DMS114 treated with DMSO at 0.1 percent for 48 hours (cell line): ENCODE results near the gene GNG14.
"Not testable (repeated sequence)": the region's sequence is repeated elsewhere in the genome, so short reads cannot be mapped to it uniquely, and the experiment has no call there.

Source experiments
- DNase-seq: peaks from one replicate; lab custom pipeline; 2025; ENCODE audit not compliant: unreplicated experiment; lab: John Stamatoyannopoulos, UW

GNG14 gene

GRCh38 chr19:12695096-12695495, 7.3 kb downstream of the GNG14 start:
- DNase-seq: no peak

DNA sequence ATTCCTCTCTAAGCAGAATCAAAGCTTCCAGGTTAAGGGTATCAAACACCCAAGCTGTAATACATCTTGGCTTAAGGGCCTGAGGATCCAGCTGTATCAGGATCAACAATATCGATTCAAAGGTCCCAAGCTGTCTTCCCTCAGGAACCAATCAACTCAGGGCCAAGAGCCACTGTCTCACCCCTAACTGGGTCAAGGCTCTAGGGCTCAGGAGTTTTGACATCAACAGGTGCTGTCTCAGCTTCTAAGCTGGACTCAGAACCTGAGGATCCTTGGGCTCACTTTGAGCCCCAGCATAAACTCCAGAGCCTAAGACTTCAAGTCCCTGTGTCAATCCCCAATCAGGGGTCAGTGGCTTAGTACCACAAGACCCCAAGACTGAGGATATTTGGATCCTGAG, 7.7 kb downstream of the GNG14 start:
- no peak for DNase-seq

GRCh38 chr19:12695997-12696365, 8.2 kb downstream of the GNG14 start:
- DNase-seq: no peak

DNA sequence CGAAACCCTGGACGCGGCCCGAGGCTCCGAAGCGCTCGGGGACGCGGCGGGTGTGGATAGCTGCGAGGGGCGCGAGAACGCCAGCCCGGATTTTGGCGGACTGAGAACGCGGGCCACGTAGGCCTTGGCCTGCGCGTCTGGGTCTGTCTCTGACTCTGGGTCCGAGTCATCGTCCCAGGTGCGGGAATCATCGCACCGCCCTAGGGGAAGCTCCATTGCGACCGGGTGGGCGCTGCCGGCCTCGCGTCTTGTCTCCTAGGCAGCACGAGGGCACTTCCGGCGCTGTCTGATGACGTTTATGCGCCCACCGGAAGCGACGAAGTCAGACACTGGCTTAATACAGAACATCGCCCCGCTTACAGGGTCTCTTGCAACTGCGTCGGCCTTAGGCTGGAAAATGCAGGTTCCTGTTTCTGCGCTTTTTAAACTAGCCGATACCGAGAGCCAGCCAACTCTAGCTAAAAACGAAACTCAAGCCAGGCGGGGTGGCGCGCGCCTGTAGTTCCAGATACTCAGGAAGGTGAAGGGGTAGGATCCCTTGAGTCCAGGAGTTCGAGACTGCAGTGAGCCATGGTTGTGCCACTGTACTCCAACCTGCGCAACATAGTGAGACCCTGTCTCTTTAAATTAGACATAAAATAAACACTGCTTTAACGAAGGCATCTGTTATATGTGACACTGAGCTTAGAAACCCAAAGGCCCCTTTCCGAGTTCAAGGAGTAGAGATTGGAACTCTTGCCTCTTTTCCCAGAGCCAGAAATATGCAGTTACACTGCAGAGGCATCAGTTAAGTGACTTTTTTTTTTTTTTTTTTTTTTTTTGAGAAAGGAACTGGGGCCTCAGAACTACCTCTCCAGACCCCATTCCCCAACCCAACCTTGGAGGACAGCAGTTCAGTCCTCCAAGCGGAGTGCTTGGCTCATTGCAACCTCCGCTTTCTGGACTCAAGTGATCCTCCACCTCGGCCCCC, 8.9 kb downstream of the GNG14 start, which contains the start of gene FBXW9:
Gene FBXW9, minus strand, starts transcription at position 266 of the 970 bp plus-strand sequence. Its CDS starts 50 bp downstream, at position 216.
- DNase-seq: peak; percentile 68

- not testable (repeated sequence) for DNase-seq
These were observed 9.6 kb downstream of the GNG14 start for GRCh38 chr19:12697425-12697824.

- DNase-seq: no peak
These were observed 10.3 kb downstream of the GNG14 start for GRCh38 chr19:12698138-12698537.

GRCh38 chr19:12701596-12702282, 13.9 kb downstream of the GNG14 start:
- no peak for DNase-seq

DNA sequence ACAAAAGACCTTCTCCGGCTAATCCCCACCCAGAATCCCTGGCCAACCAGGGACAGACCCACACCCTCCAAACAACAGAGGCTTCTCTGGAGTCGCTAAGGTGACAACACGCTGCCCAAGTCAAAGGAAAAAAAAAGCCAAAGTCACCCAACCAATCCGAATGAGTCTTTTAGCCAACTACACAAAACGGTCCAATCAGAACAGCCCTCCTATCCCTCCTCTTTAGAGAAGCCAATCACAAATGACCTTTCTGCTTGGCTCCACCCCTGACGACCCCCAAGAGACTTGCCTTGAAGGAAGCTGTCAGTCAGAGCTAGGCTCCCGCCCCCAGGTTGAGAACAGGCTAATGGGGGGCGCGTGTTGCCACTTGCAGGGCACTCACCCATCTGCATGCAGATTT, 15.2 kb downstream of the GNG14 start:
- DNase-seq: peak; percentile 32

DNA sequence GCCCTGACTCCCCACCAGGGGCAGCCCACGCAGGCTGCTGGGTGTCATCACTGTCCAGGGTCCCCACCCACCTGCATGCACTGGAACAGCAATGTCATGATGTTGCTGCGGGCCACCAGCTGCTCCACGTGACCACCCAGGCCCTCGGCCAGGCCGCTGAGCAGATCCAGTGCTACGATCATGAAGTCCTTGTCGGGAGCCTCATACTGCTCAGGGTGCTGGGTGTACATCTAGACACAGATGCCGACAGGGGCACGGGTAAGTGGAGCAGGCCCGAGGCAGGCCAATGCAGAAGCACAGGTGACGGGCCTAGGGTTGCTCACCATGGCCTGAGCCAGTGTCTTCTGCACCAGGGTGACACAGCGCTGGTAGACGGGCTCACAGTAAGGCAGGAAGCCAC, 17.4 kb downstream of the GNG14 start:
- DNase-seq: no peak

DNA sequence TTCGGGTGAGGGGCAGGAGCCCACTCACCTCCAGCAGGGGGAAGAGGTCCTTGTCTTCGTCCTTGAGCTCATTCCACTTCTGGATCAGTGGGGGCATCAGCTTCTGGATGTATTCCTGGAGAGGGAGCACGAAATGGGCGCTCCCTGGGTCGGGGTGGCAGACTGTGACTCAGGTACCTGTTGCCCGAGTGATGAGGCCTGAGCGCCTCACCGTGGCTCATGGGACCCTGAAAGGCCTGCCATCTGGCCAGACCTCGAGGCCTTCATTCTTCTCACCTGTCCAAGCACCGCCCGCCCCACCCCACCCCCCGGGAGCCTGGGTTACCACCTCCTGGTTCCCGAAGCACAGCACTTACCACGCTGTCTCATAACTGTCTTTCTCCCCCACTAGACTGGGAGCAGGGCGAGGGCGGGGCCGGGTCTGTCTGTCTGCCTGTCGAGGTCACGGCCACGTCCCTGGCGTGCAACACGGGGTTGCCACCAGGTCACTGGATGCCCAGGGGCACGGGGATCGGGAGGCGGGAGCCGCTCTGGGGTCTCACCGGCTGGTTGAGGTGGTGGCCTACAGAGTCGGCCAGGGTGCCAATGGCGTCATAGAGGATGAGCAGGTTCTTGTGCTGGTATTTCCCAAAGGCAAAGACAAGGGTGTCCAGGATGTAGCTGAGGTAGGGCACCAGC, 18.0 kb downstream of the GNG14 start:
- no peak for DNase-seq

- DNase-seq: no peak
These were observed 18.5 kb downstream of the GNG14 start for GRCh38 chr19:12706332-12706718.

DNA sequence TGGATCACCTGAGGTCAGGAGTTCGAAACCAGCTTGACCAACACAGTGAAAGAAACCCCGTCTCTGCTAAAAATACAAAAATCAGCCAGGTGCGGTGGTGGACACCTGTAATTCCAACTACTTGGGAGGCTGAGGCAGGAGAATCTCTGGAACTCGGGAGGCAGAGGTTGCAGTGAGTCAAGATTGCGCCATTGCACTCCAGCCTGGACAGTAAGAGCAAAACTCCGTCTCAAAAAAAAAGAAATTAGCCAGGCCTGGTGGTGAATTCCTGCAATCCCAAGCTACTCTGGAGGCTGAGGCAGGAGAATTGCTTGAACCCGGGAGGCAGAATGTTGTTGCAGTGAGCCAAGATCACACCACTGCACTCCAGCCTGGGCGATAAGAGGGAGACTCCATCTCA, 20.8 kb downstream of the GNG14 start:
- DNase-seq: no peak

- no peak for DNase-seq
These were observed 23.4 kb downstream of the GNG14 start for GRCh38 chr19:12711187-12711586.

GRCh38 chr19:12712077-12712476, 24.3 kb downstream of the GNG14 start:
- DNase-seq: not testable (repeated sequence)

- DNase-seq: not testable (repeated sequence)
These were observed 25.5 kb downstream of the GNG14 start for GRCh38 chr19:12713304-12713703.

- no peak for DNase-seq
These were observed 27.3 kb downstream of the GNG14 start for GRCh38 chr19:12715102-12715501.

GRCh38 chr19:12715929-12716328, 28.1 kb downstream of the GNG14 start:
- no peak for DNase-seq

- DNase-seq: no peak
These were observed 32.5 kb downstream of the GNG14 start for GRCh38 chr19:12720296-12720695.

DNA sequence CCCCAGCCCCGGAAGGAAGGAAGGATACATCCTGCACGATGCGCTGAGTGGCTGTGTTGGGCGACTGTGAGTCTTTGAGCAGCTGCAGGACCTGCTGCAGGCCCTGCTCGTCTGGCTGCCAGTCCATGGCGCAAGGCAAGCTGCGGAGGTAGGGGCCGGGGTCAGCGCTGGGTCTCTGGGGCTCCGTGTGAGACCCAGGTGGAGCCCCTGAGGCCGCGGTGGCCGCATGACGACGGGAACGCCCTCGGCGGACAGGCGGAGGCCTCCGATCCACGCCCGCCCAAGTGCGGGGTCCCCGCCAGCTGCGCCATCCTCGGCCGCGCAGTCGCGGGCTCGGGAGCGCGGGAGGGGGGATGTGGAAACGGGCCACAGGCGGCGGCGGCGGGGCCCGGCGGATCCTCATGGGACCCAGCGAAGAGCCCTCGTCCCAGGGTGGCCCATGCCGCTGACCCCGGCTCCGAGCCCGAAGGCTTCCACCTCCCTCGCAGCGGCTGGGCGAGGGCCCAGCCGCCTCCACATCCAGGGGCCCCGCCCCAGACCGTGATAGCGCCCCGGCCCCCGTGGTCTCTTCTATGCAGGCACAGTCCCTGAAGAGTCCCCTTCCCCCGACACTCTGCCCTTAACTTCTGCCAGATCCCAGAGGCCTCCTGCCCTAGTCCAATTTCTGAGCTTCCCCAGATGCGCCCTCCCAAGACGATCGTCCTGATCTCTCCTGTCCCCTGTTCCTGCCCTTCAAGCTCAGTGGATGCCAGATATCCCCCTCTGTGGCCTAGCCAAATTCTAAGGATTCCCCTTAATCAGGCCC, 33.3 kb downstream of the GNG14 start:
- no peak for DNase-seq

- no peak for DNase-seq
These were observed 34.1 kb downstream of the GNG14 start for GRCh38 chr19:12721656-12722565.
